Testis (tissue), 3 donors: ENCODE measurements around the gene ATP12A. TPM values are rescaled to one million over a fixed set of nuclear protein-coding genes. Genes with fewer than 3 reads are reported as not detected.
"Not testable (repeated sequence)": the region's sequence is repeated elsewhere in the genome, so short reads cannot be mapped to it uniquely, and the experiment has no call there.

Experiments
- DNase-seq: peaks from one replicate; pipeline ENCODE4 v3.0.0-alpha.2; 2019
- H3K27ac ChIP-seq, 2 donors: fragments of 200-600 bp; sonication (generic); one replicate each; pipeline ENCODE4 v1.5.1; 2019
- H3K27me3 ChIP-seq: fragments of 200-600 bp; sonication (generic); one replicate; pipeline ENCODE4 v1.5.1; 2019
- H3K36me3 ChIP-seq: fragments of 200-600 bp; sonication (generic); one replicate; pipeline ENCODE4 v1.5.1; 2017; ENCODE audit warnings: low read depth; ENCODE audit errors: missing control alignments
- H3K4me1 ChIP-seq: fragments of 200-600 bp; sonication (generic); one replicate; pipeline ENCODE4 v1.5.1; 2019
- H3K4me3 ChIP-seq, 2 donors: fragments of 200-600 bp; sonication (generic); one replicate each; pipeline ENCODE4 v1.5.1; 2017 to 2019
- H3K9me3 ChIP-seq: fragments of 200-600 bp; sonication (generic); one replicate; pipeline ENCODE4 v1.5.1; 2017
- CTCF ChIP-seq, 3 experiments: fragments of 450-650 bp in 2 of 3; fragments of 200-600 bp in 1 of 3; sonication (generic) in 1 of 3; IDR thresholded peaks; one replicate each; pipeline ENCODE4 v1.5.1; 2016 to 2019; ENCODE audit warnings: antibody characterized with exemption in 3 of 3, mild to moderate bottlenecking in 2 of 3, moderate library complexity in 1 of 3
- POLR2A ChIP-seq: fragments of 450-650 bp; IDR thresholded peaks from one replicate; pipeline ENCODE4 v1.6.1; 2017; ENCODE audit warnings: antibody characterized with exemption, mild to moderate bottlenecking, moderate library complexity
- WGBS, 2 donors: methylation state at CpG; one replicate each; pipeline ENCODE4 v1.1.5; 2018; 5-methylcytosine and 5-hydroxymethylcytosine counted together
- intact Hi-C: fragments of 100-400 bp; cut with DNase I; formaldehyde crosslinking; loops from one replicate; pipeline ENCODE4 v1.15.1; 2023; ENCODE audit warnings: low total_unique reads
- polyA plus RNA-seq: library from polyadenylated mRNA; stranded (reverse); fragments of 350-450 nt; fragmentation: Illumina TruSeq; extraction: RNeasy Lipid Tissue Mini Kit (QIAGEN cat#74804); gene quantifications from one replicate; pipeline ENCODE4 v1.2.3, GENCODE V29; 2014; ENCODE audit warnings: low read depth, low replicate concordance; ENCODE audit not compliant: insufficient read depth
- total RNA-seq, 2 donors: library from RNA; depleted of rRNA; stranded (reverse); fragments of >200 nt; gene quantifications; one replicate each; pipeline ENCODE4 v1.2.3, GENCODE V29; 2016

Gene ATP12A
- total and polyA plus RNA-seq, 3 donors from 2014 or later = 0.94 to 1.6 (median 1.2) TPM

GRCh38 chr13:24727731-24728601 lies 47.8 kb downstream of the ATP12A start:
- Histone ChIP-seq H3K4me3 (no peak overlapping the region), H3K27me3 (no peaks in the 10 kb centered on the region), H3K36me3 (no peaks in the 10 kb centered on the region), H3K9me3 (no peaks in the 10 kb centered on the region), H3K27ac (no peak overlapping the region), H3K4me1 (no peaks in the 10 kb centered on the region)
- peak; percentile 42 to 52 (median 47) for TF ChIP-seq CTCF (IDR thresholded peaks at IDR 0.05)
- TF ChIP-seq POLR2A = no peak
- WGBS, 2 donors = 65 to 72% methylated on average over 24 of the region's 24 CpGs
- intact Hi-C loops = no loop called here
- DNase-seq = peak; percentile 81

- H3K4me1 ChIP-seq, DNase-seq, H3K9me3 ChIP-seq, intact Hi-C loops, H3K27ac ChIP-seq, H3K27me3 ChIP-seq, H3K4me3 ChIP-seq, H3K36me3 ChIP-seq: not testable (repeated sequence)
- 91 to 98% methylated on average over 4 of the region's 4 CpGs for WGBS, 2 donors
Observed at GRCh38 chr13:24730873-24731567, 50.8 kb downstream of the ATP12A start.

- TF ChIP-seq POLR2A (no peak), CTCF (IDR thresholded peaks at IDR 0.05) (no peak)
- no peak overlapping the region for H3K4me3 ChIP-seq
- WGBS, 2 donors = 75 to 82% methylated on average over 4 of the region's 4 CpGs
- intact Hi-C loops = no loop called here
- no peaks in the 10 kb centered on the region for H3K9me3 ChIP-seq
- DNase-seq = no peak
- H3K36me3 ChIP-seq = no peaks in the 10 kb centered on the region
- H3K27ac ChIP-seq = no peak overlapping the region
- no peaks in the 10 kb centered on the region for H3K4me1 ChIP-seq
- H3K27me3 ChIP-seq = no peaks in the 10 kb centered on the region
Observed at GRCh38 chr13:24734950-24735349, 54.7 kb downstream of the ATP12A start.

- H3K4me1 ChIP-seq = no peaks in the 10 kb centered on the region
- TF ChIP-seq CTCF (IDR thresholded peaks at IDR 0.05) (no peak), POLR2A (no peak)
- 66 to 72% methylated on average over 5 to 6 of the region's 6 CpGs for WGBS, 2 donors
- H3K27ac ChIP-seq = no peak overlapping the region
- no peak overlapping the region for H3K4me3 ChIP-seq
- intact Hi-C loops = no loop called here
- no peaks in the 10 kb centered on the region for H3K9me3 ChIP-seq
- no peak for DNase-seq
- H3K27me3 ChIP-seq = no peaks in the 10 kb centered on the region
- H3K36me3 ChIP-seq = no peaks in the 10 kb centered on the region
Observed at GRCh38 chr13:24737042-24737441, 56.8 kb downstream of the ATP12A start.

- 89 to 95% methylated on average over 5 of the region's 5 CpGs for WGBS, 2 donors
- H3K4me3 ChIP-seq = no peak overlapping the region
- H3K27me3 ChIP-seq = no peaks in the 10 kb centered on the region
- H3K36me3 ChIP-seq = no peaks in the 10 kb centered on the region
- TF ChIP-seq CTCF (IDR thresholded peaks at IDR 0.05) (no peak), POLR2A (no peak)
- no peaks in the 10 kb centered on the region for H3K9me3 ChIP-seq
- H3K4me1 ChIP-seq = no peaks in the 10 kb centered on the region
- intact Hi-C loops = no loop called here
- no peak for DNase-seq
- H3K27ac ChIP-seq = no peak overlapping the region
Observed at GRCh38 chr13:24738366-24738847, 58.2 kb downstream of the ATP12A start.
